Measurements from ENCODE around the gene FAM118B. TPM values are rescaled to one million over a fixed set of nuclear protein-coding genes. Genes with fewer than 3 reads are reported as not detected.

FAM118B gene
- total and polyA plus RNA-seq, 2 donors (not counting 1 experiment from before 2014, with no cell fraction given), result 21.0 to 30.3 TPM

DNA sequence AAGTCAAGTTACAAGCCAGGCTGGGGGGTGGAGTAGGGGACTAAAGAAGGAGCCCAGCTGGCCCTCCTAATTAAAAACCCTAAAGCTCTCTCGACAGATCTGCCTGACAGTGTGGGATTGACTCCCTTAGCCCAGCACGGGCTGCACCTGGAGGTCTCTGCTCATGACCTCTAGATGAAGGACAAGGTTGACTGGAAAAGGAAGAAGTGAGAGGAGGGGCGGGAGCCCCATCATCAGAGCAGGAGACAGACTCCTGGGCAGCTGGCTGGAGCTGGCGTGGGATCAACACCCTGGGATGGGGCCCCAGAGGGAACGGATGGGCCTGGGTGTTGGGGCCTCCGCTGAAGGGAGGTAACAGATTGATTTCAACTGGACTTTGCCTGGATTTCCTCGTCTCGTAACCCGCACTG lies 46.3 kb upstream of the FAM118B start:
- Histone ChIP-seq H2AFZ (ENCODE audit: low read length) (no peak overlapping the region), H3K36me3 (ENCODE audit: control insufficient read depth, insufficient read depth, low read length) (no peaks in the 10 kb centered on the region), H3K4me2 (ENCODE audit: extremely low read depth, insufficient read depth, low read length) (no peak overlapping the region), H4K20me1 (ENCODE audit: control insufficient read depth, extremely low read depth, insufficient read depth, low read length) (no peaks in the 10 kb centered on the region), H3K4me1 (ENCODE audit: control insufficient read depth, extremely low read depth, insufficient read depth, low read length) (no peaks in the 10 kb centered on the region), H3K79me2 (ENCODE audit: control insufficient read depth, insufficient read depth, low read length) (no peaks in the 10 kb centered on the region), H3K27ac (ENCODE audit: insufficient read depth, low read length) (no peak overlapping the region), H3K9ac (ENCODE audit: insufficient read depth, low read length) (no peak overlapping the region), H3K27me3 (ENCODE audit: control insufficient read depth, insufficient read depth, low read length) (peaks cover 5% of the 10 kb centered on the region), H3K9me3 (ENCODE audit: control insufficient read depth, insufficient read depth, low read depth, low read length) (no peaks in the 10 kb centered on the region), H3K4me3 (replicated peaks in 1 of 4; ENCODE audit: control extremely low read depth in 1 of 4, insufficient read depth in 1 of 4, low read depth in 3 of 4, low read length in 4 of 4) (no peak overlapping the region)
- TF ChIP-seq EZH2 (IDR thresholded peaks at IDR 0.05; ENCODE audit: low read length, missing control alignments) (no peak), CTCF (conservative IDR thresholded peaks at IDR 0.05 in 1 of 2, IDR thresholded peaks at IDR 0.05 in 1 of 2; ENCODE audit: low read depth in 1 of 2, low read length in 2 of 2) (no peak)
- DNase-seq (ENCODE audit: low read depth in 2 of 2), result no peak

- H4K20me1 ChIP-seq (ENCODE audit: control insufficient read depth, extremely low read depth, insufficient read depth, low read length), result no peaks in the 10 kb centered on the region
- H3K4me2 ChIP-seq (ENCODE audit: extremely low read depth, insufficient read depth, low read length), result no peak overlapping the region
- no peaks in the 10 kb centered on the region for H3K4me1 ChIP-seq (ENCODE audit: control insufficient read depth, extremely low read depth, insufficient read depth, low read length)
- no peaks in the 10 kb centered on the region for H3K79me2 ChIP-seq (ENCODE audit: control insufficient read depth, insufficient read depth, low read length)
- TF ChIP-seq CTCF (conservative IDR thresholded peaks at IDR 0.05 in 1 of 2, IDR thresholded peaks at IDR 0.05 in 1 of 2; ENCODE audit: low read depth in 1 of 2, low read length in 2 of 2), result no peak
- peak; percentile 29 for TF ChIP-seq EZH2 (IDR thresholded peaks at IDR 0.05; ENCODE audit: low read length, missing control alignments)
- no peak overlapping the region for H3K9ac ChIP-seq (ENCODE audit: insufficient read depth, low read length)
- no peak overlapping the region for H3K4me3 ChIP-seq (replicated peaks in 1 of 4; ENCODE audit: control extremely low read depth in 1 of 4, insufficient read depth in 1 of 4, low read depth in 3 of 4, low read length in 4 of 4)
- no peaks in the 10 kb centered on the region for H3K9me3 ChIP-seq (ENCODE audit: control insufficient read depth, insufficient read depth, low read depth, low read length)
- H3K36me3 ChIP-seq (ENCODE audit: control insufficient read depth, insufficient read depth, low read length), result no peaks in the 10 kb centered on the region
- no peak for DNase-seq (ENCODE audit: low read depth in 2 of 2)
- H3K27me3 ChIP-seq (ENCODE audit: control insufficient read depth, insufficient read depth, low read length), result peaks cover 5% of the 10 kb centered on the region
- no peak overlapping the region for H3K27ac ChIP-seq (ENCODE audit: insufficient read depth, low read length)
- H2AFZ ChIP-seq (ENCODE audit: low read length), result no peak overlapping the region
These were observed 45.8 kb upstream of the FAM118B start for GRCh38 chr11:126165757-126166156.

DNA sequence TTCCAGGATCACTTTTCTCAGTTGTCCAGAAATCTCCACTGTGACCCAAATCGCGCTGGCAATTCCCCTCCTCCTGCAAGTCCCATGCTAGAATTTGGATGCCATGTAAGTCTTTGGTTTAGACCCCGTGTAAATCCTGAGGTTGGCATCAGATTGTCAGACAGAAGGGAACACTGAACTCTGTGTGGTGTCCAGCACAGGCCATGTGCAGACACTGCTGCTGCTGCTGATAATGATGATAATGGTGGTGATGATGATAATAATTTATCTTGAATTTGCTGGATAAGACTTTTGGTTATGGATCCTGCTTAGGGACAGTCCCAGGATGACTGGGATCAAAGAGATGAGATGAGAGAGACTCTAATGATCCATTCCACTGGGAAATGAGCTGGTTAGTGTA lies 45.2 kb upstream of the FAM118B start:
- no peaks in the 10 kb centered on the region for H3K9me3 ChIP-seq (ENCODE audit: control insufficient read depth, insufficient read depth, low read depth, low read length)
- H2AFZ ChIP-seq (ENCODE audit: low read length), result no peak overlapping the region
- no peak for DNase-seq (ENCODE audit: low read depth in 2 of 2)
- no peak overlapping the region for H3K4me3 ChIP-seq (replicated peaks in 1 of 4; ENCODE audit: control extremely low read depth in 1 of 4, insufficient read depth in 1 of 4, low read depth in 3 of 4, low read length in 4 of 4)
- no peaks in the 10 kb centered on the region for H3K4me1 ChIP-seq (ENCODE audit: control insufficient read depth, extremely low read depth, insufficient read depth, low read length)
- H3K36me3 ChIP-seq (ENCODE audit: control insufficient read depth, insufficient read depth, low read length), result no peaks in the 10 kb centered on the region
- no peak overlapping the region for H3K4me2 ChIP-seq (ENCODE audit: extremely low read depth, insufficient read depth, low read length)
- no peak overlapping the region for H3K27ac ChIP-seq (ENCODE audit: insufficient read depth, low read length)
- H3K27me3 ChIP-seq (ENCODE audit: control insufficient read depth, insufficient read depth, low read length), result peaks cover 2% of the 10 kb centered on the region
- H3K9ac ChIP-seq (ENCODE audit: insufficient read depth, low read length), result no peak overlapping the region
- TF ChIP-seq CTCF (conservative IDR thresholded peaks at IDR 0.05 in 1 of 2, IDR thresholded peaks at IDR 0.05 in 1 of 2; ENCODE audit: low read depth in 1 of 2, low read length in 2 of 2), result no peak
- TF ChIP-seq EZH2 (IDR thresholded peaks at IDR 0.05; ENCODE audit: low read length, missing control alignments), result no peak
- H4K20me1 ChIP-seq (ENCODE audit: control insufficient read depth, extremely low read depth, insufficient read depth, low read length), result no peaks in the 10 kb centered on the region
- no peaks in the 10 kb centered on the region for H3K79me2 ChIP-seq (ENCODE audit: control insufficient read depth, insufficient read depth, low read length)
